Kidney glomerular epithelial cell (primary cell): Measurements from ENCODE around the gene IMPACT.

Source experiments
- DNase-seq: peaks from one replicate; lab custom pipeline; 2025; lab: John Stamatoyannopoulos, UW

The IMPACT gene

DNA sequence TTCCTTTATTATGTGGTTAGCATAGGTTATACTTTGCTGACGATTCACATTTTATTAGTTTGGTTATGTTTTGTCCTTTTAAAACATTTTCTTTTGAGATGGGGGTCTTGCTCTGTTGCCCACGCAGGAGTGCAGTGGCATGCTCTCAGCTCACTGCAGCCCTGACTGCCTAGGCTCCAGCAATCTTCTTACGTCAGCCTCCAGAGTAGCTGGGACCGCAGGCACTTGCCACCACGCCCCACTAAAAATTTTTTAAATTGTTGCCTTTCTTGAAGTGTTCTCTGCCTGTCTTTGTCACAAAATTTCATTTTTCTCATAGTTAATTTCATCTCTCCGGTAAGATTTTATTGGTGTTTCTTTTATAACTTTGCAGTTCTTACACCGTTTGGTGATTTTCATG lies 52.9 kb downstream of the IMPACT start:
- no peak for DNase-seq

- no peak for DNase-seq
These were observed 56.4 kb downstream of the IMPACT start for GRCh38 chr18:24482821-24483220.

GRCh38 chr18:24485681-24486080 lies 59.2 kb downstream of the IMPACT start:
- no peak for DNase-seq

- no peak for DNase-seq
These were observed 60.2 kb downstream of the IMPACT start for GRCh38 chr18:24486684-24487083.

- peak; percentile 43 for DNase-seq
These were observed 62.5 kb downstream of the IMPACT start for GRCh38 chr18:24488824-24489493.

DNA sequence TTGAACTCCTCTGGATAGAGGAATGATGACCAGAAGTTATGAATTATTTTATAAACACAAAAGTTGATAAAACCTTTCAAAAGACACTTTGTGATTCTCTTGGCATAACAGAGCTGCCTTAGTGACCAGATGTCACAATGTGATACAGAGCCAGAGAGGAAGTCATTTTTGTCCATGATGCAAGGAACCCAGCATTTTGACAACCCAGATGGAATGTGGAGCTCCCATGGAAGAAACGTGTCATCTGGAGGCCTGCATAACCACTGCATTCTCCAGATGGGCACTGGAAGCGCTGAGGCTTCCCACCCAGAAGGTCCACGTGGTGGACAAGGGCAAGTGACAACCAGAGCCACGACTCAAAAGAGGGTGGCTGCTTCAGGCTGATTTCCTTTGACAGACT lies 64.1 kb downstream of the IMPACT start:
- DNase-seq = no peak

GRCh38 chr18:24491927-24492834 lies 65.7 kb downstream of the IMPACT start:
- DNase-seq = no peak

GRCh38 chr18:24494586-24494985 lies 68.1 kb downstream of the IMPACT start:
- DNase-seq = no peak

DNA sequence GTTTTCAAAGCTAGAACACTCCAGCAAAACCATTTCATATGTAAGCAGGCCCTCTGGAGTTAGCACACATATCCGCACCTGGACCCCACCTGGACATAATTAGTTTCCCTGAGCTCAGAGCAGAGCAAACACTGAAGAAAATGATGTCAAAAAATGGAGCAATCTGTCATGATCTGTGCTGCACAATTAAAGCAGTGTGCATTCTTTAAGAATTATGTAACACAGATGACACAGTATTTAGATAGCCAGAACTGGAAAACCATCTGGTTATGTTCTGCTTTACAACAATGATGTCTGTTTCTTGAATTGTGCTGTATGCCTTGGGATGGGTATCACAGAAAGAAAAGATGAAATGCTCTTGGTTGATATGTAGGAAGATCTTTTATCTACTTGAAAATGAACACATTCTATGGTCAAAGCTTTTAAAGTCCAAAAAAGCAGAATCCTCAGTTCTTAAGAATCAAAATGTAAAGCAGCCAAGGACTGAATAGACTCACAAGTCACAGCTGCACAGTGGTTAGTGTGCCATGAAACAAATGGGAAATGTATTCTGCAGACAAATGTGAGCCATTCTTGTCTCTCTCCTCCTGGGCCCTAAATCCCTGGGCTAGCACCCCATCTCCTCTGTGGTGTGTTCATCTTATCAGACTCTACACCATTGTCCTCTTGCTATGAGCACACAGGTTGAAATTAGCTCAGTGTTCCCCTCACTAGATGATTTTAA lies 70.7 kb downstream of the IMPACT start:
- peak; percentile 41 for DNase-seq

DNA sequence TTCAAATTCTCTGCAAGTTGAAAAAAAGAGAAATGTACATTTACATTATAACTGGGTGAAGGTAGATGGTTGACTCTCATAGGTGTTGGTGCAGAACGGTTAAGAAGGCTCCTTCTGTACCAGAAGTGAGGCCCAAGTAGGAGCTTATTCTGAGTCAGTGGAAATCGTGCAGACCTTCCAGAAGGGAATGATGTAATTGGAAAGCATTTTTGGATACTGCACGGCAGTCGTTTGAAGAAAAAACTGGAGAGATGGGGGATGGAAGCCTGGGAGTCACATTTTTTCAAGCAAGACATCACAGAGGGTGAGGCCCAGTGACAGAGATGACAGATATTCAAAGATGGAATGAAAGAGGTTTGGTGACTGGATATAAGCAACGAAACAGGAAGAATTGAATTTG lies 73.3 kb downstream of the IMPACT start:
- no peak for DNase-seq

GRCh38 chr18:24500217-24500616 lies 73.7 kb downstream of the IMPACT start:
- DNase-seq = no peak

DNA sequence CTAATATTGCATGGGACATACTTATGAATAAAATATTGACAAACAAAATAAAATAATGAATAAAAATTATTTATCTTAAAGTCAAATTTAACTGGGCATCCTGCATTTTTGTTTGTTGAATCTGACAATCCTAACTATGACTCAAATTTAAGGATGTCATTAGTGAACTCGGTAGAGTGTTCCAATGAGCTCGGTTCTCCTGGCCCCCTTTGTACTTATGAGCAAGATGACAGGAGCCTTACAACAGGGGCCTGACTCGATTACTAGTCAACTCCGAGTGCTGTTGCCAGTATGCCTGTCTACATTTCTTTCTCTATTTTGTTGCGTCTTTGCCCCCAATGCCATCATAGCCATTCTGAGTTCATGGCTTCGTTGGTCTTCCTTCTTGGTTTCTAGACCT lies 74.3 kb downstream of the IMPACT start:
- DNase-seq = no peak

- no peak for DNase-seq
These were observed 76.4 kb downstream of the IMPACT start for GRCh38 chr18:24502667-24503523.
